ENCODE data around the gene HTR6. TPM values are rescaled to one million over a fixed set of nuclear protein-coding genes. Genes with fewer than 3 reads are reported as not detected.

Gene HTR6
- total RNA-seq, 1 donor = 0.09 TPM

GRCh38 chr1:19690342-19690741, 25.7 kb downstream of the HTR6 start:
- no peak for DNase-seq (ENCODE audit: low read depth)
- no peak overlapping the region for H3K4me3 ChIP-seq (ENCODE audit: low read depth, low read length)
- TF ChIP-seq, protein P1, sequence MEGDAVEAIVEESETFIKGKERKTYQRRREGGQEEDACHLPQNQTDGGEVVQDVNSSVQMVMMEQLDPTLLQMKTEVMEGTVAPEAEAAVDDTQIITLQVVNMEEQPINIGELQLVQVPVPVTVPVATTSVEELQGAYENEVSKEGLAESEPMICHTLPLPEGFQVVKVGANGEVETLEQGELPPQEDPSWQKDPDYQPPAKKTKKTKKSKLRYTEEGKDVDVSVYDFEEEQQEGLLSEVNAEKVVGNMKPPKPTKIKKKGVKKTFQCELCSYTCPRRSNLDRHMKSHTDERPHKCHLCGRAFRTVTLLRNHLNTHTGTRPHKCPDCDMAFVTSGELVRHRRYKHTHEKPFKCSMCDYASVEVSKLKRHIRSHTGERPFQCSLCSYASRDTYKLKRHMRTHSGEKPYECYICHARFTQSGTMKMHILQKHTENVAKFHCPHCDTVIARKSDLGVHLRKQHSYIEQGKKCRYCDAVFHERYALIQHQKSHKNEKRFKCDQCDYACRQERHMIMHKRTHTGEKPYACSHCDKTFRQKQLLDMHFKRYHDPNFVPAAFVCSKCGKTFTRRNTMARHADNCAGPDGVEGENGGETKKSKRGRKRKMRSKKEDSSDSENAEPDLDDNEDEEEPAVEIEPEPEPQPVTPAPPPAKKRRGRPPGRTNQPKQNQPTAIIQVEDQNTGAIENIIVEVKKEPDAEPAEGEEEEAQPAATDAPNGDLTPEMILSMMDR (IDR thresholded peaks at IDR 0.05; ENCODE audit: insufficient read depth, low read length) = no peak

DNA sequence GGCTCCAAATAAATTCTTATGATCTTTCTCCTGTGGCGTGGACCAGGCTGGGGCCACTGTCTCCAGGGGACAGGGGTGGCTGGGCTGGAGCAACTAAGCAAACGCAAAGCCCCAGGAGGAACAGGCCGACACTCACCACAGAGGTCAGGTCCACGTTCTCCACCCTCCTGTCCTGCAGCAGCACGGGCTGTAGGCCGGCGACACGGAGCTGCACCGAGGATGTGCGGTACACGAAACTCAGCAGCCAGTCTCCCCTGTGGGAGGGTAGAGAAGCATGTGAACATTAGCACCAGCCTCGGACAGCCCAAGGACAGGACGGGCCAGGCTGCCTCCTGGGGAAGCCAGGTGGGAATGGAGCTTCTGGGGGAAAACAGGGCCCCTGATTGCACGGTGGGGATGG, 29.6 kb downstream of the HTR6 start:
- DNase-seq (ENCODE audit: low read depth) = no peak
- TF ChIP-seq, protein P1 (IDR thresholded peaks at IDR 0.05; ENCODE audit: insufficient read depth, low read length) = no peak
- no peak overlapping the region for H3K4me3 ChIP-seq (ENCODE audit: low read depth, low read length)

DNA sequence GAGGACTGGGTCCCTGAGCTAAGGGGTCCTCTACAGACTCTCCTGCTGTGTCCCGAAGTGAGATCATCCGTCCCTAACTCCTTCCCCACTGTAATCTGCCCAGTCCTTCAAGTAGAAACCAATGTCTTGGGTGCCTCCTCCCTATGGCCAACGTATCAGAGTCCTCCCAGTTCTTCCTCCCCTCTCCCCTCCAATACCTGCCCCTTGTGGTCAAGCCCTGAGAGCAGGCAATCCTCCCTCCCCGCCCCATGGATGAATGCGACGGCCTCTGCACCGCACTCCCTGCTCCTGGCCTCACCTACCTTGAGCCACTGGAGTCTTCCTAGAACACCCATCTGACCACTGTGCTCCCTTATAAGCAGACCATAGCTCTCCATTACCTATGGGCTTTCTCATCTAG, 31.1 kb downstream of the HTR6 start:
- TF ChIP-seq, protein P1 (IDR thresholded peaks at IDR 0.05; ENCODE audit: insufficient read depth, low read length) = no peak
- no peak for DNase-seq (ENCODE audit: low read depth)
- H3K4me3 ChIP-seq (ENCODE audit: low read depth, low read length) = no peak overlapping the region

DNA sequence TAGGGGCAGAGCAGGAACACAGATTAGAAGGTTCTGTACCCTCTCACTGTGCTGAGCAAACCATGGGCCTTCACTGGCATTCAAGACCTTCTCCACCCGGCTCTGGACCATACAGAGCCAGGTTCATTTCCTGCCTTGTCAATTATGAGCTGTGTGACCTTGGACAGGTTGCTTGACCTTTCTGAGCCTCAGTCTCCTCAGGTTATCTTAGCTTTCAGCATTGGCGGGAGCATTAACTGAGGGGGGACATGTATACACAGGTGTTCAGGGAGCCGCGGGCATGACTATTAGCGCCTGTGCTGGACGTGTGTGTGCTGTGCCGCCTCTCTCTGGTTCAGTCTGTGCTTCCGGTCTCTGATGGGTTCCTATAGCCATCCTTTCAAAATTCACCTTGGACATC, 32.1 kb downstream of the HTR6 start:
- TF ChIP-seq, protein P1 (IDR thresholded peaks at IDR 0.05; ENCODE audit: insufficient read depth, low read length) = no peak
- DNase-seq (ENCODE audit: low read depth) = no peak
- no peak overlapping the region for H3K4me3 ChIP-seq (ENCODE audit: low read depth, low read length)

DNA sequence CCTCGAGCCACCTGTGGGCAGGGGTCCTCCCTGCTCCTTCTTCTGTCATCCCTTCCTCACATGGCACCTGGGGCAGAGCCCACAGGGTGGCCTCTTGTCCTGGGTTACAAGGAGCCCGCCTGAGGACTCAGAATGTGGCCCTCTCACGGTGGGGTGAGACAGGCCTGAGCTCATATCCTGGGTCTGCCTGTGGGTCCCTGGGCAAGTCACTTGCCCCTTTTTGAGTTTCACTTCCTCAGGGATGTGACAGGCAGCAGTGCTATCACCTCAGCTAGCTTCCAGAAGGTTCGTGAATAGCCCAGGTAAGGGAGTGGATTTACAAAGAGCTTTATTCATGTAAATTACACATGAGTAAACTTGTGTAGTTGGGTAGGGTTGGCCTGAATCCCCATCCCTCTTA, 33.5 kb downstream of the HTR6 start:
- TF ChIP-seq, protein P1 (IDR thresholded peaks at IDR 0.05; ENCODE audit: insufficient read depth, low read length) = no peak
- no peak for DNase-seq (ENCODE audit: low read depth)
- no peak overlapping the region for H3K4me3 ChIP-seq (ENCODE audit: low read depth, low read length)

- no peak for DNase-seq (ENCODE audit: low read depth)
- TF ChIP-seq, protein P1 (IDR thresholded peaks at IDR 0.05; ENCODE audit: insufficient read depth, low read length) = no peak
- no peak overlapping the region for H3K4me3 ChIP-seq (ENCODE audit: low read depth, low read length)
Observed at GRCh38 chr1:19700079-19700777, 35.6 kb downstream of the HTR6 start.

GRCh38 chr1:19703280-19703679, 38.6 kb downstream of the HTR6 start:
- TF ChIP-seq, protein P1 (IDR thresholded peaks at IDR 0.05; ENCODE audit: insufficient read depth, low read length) = no peak
- no peak for DNase-seq (ENCODE audit: low read depth)
- H3K4me3 ChIP-seq (ENCODE audit: low read depth, low read length) = no peak overlapping the region
